NB4 (cell line): ENCODE measurements around the gene SPATA17.

ENCODE experiments used
- MYC ChIP-seq: IDR thresholded peaks from 2 replicates; pipeline ENCODE4 v1.6.1; 2011; ENCODE audit warnings: low read depth, low read length
- POLR2A ChIP-seq: IDR thresholded peaks from 2 replicates; pipeline ENCODE4 v1.6.1; 2011; ENCODE audit warnings: mild to moderate bottlenecking; ENCODE audit not compliant: insufficient read length; ENCODE audit errors: extremely low read depth
- TF ChIP-seq, protein P1 (sequence below): IDR thresholded peaks from one replicate; pipeline ENCODE4 v1.5.1; 2012; ENCODE audit warnings: low read depth, low read length
- TF ChIP-seq, protein P2 (sequence below): IDR thresholded peaks from 2 replicates; pipeline ENCODE4 v1.6.1; 2011; ENCODE audit warnings: low read depth, low read length

DNA sequence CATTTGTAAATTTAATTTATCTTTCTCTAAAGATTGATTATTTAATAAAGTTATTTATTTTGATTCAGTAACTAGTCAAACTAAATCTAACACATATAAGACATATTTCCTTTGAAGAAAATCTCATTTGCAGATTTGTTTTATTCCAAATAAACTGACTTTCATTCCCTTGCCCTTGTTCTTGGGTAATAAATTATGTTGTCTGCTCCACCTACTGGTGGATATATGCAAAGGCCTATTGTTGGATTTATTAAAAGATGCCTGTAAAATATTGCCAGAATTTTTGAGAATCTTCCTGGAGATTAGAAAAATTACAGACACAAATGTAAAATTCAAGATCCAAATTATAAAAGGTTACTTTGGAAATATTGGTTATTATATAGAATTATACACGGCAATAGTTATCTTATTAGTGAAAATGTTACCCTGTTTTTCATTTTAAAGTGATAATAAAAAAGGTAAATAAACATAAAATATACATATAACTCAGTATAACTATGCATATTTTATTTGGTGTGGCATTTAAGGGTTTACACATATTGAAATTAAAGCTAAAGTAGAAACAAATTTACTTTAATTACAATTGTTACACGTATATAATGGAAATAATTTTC is 116.1 kb downstream of the SPATA17 start:
- TF ChIP-seq POLR2A (no peak), MYC (no peak)
- TF ChIP-seq, protein P1, sequence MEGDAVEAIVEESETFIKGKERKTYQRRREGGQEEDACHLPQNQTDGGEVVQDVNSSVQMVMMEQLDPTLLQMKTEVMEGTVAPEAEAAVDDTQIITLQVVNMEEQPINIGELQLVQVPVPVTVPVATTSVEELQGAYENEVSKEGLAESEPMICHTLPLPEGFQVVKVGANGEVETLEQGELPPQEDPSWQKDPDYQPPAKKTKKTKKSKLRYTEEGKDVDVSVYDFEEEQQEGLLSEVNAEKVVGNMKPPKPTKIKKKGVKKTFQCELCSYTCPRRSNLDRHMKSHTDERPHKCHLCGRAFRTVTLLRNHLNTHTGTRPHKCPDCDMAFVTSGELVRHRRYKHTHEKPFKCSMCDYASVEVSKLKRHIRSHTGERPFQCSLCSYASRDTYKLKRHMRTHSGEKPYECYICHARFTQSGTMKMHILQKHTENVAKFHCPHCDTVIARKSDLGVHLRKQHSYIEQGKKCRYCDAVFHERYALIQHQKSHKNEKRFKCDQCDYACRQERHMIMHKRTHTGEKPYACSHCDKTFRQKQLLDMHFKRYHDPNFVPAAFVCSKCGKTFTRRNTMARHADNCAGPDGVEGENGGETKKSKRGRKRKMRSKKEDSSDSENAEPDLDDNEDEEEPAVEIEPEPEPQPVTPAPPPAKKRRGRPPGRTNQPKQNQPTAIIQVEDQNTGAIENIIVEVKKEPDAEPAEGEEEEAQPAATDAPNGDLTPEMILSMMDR, result peak; percentile 28
- TF ChIP-seq, protein P2, sequence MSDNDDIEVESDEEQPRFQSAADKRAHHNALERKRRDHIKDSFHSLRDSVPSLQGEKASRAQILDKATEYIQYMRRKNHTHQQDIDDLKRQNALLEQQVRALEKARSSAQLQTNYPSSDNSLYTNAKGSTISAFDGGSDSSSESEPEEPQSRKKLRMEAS, result no peak
